HG03520 (cell line): ENCODE data around the gene RNU4-1.
"Not testable (repeated sequence)": the region's sequence is repeated elsewhere in the genome, so short reads cannot be mapped to it uniquely, and the experiment has no call there.

Experiments used
- ATAC-seq: cut with Tn5 transposase; IDR thresholded peaks from one replicate; pipeline ENCODE4 v1.9.1; 2021; ENCODE audit warnings: mild to moderate bottlenecking, moderate library complexity; ENCODE audit not compliant: unreplicated experiment

RNU4-1 gene

DNA sequence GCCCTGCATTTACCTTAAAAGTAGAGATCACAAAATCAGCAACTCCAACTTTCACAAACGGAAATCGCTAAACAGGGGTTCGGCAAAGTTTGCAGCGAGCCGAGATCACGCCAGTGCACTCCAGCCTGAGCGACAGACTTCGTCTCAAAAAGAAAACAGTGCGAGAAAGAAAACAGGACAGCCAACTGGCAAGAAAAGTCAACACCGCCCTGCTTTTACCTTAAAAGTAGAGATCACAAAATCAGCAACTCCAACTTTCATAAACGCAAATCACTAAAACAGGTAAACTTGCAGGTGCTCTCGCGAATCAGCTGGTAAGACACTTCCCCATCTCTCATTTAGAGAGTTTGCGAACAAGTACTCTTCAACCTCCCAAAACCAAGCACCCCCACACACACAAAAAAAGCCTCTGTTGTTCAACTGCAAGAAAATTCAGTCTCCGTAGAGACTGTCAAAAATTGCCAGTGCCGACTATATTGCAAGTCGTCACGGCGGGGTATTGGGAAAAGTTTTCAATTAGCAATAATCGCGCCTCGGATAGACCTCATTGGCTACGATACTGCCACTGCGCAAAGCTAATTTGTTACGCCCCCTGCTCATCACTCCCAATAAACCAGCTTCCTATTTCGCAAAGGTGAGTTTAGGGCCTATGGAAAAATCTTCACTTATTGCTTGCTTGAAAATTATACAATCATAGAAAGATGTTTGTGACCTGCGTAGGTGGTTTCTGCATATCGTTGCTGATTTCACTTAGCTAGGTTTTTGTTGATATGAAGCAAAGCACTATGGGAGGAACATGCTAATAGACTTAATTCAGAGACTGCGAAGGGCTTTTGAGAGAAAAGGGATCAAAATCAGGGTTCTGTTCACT, at the start of gene RNU4-1:
Gene RNU4-1 (minus strand): TSS at position 577 of the 871 bp plus-strand sequence.
- ATAC-seq: peak; percentile 28

GRCh38 chr12:120342175-120343038, 49.4 kb upstream of the RNU4-1 start:
- ATAC-seq: no peak

DNA sequence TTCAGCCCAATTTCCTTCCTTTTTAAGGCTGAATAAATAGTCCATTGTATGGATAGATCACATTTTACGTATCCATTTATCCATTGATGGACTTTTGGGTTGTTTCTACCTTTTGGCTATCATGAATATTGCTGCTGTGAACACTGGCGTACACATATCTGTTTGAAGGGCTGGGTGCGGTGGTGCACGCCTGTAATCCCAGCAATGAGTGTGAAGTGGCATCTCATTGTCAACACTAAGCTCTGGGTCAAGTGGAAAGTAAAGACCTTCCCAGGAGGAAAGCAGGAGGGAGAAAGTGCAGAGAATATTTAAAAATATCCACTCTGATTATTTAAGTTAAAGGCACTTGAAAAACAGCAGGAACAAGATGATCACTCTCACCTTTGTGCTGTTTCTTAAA, 46.2 kb upstream of the RNU4-1 start:
- ATAC-seq: no peak

DNA sequence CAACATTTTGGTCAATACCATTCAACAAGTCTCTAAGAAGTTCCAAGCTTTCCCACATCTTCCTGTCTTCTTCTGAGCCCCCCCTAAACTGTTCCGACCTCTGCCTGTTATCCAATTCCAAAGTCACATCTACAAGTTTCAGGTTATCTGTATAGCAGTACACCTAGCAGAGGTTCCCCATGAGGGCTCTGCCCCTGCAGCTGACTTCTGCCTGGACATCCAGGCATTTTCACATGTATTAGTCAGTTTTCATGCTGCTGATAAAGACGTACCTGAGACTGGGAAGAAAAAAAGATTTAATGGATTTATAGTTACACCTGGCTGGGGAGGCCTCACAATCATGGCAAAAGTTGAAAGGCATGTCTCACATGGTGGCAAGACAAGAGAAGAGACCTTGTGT, 44.7 kb upstream of the RNU4-1 start:
- ATAC-seq: no peak

DNA sequence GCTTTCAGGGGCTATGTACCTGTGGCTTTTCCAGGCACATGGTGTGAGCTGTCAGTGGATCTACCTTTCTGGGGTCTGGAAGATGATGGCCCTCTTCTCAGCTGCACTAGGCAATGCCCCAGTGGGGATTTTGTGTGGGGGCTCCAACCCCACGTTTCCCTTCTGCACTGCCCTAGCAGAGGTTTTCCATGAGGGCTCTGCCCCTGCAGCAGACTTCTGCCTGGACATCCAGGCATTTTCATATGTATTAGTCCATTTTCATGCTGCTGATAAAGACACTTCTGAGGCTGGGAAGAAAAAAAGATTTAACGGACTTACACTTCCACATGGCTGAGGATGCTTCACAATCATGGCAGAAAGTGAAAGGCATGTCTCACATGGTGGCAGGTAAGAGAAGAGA, 43.4 kb upstream of the RNU4-1 start:
- ATAC-seq: not testable (repeated sequence)

- ATAC-seq: not testable (repeated sequence)
Observed at GRCh38 chr12:120335447-120335846, 42.4 kb upstream of the RNU4-1 start.

DNA sequence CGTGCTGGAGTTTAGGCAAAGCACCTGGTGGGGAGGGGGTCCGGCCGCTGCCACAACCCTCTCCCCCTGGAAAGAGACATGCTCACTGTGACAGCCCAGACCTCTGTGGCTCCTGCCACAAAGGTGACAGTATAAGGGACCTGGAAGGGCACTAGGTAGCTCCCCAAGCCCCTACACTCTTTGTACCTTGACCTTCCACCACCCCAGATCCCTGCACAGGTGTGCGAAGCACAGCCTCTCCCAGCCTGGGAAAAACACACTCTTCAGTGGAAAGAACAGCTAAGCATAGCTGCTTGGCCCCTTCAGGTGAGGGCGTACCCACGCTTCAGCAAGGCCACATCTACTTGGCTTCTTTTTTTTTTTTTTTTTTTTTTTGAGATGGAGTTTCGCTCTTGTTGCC, 39.5 kb upstream of the RNU4-1 start:
- no peak for ATAC-seq

GRCh38 chr12:120332041-120332440, 39.0 kb upstream of the RNU4-1 start:
- ATAC-seq: no peak

DNA sequence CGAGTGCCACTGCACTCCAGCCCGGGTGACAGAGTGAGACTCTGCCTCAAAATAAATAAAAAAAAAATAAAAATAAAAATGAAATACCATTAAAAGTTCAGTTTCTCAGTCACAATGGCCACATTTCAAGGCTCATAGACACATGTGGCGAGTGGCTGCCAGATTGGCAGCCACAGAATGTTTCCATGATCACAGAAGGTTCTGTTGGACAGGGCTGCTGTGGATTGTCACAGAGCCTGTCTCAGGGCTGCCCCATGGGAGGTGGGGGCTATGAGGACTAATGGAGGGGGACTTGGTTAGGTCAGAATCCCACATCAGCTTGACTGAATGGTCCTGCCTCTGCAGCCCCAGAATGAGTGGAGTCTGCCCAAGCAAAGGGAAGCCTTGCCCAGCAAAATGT, 38.4 kb upstream of the RNU4-1 start:
- ATAC-seq: no peak

- no peak for ATAC-seq
Observed at GRCh38 chr12:120328228-120328627, 35.2 kb upstream of the RNU4-1 start.

DNA sequence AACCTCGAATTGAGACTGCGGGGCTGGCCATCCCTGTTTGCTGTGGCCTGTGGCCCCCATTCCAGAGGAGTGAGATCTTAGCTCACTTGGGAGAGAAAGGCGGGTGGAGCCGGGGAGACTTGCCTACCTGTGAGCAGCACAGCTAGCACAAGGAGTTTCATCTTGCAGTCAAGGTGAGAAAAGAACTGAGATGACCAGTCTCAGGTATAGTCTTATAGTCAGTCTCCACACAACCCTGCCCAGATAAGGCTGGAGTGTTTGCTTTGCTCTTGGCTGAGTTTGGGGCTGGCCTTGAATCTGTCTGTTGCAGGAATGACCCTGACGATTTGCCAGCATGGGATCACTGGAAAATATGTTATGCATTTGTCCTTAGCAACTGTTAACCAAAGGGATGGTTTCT, 34.6 kb upstream of the RNU4-1 start, which contains the start of gene PLA2G1B:
Gene PLA2G1B (minus strand): TSS at position 187 of the 400 bp plus-strand sequence. CDS start 26 bp downstream, at position 161.
- ATAC-seq: no peak

DNA sequence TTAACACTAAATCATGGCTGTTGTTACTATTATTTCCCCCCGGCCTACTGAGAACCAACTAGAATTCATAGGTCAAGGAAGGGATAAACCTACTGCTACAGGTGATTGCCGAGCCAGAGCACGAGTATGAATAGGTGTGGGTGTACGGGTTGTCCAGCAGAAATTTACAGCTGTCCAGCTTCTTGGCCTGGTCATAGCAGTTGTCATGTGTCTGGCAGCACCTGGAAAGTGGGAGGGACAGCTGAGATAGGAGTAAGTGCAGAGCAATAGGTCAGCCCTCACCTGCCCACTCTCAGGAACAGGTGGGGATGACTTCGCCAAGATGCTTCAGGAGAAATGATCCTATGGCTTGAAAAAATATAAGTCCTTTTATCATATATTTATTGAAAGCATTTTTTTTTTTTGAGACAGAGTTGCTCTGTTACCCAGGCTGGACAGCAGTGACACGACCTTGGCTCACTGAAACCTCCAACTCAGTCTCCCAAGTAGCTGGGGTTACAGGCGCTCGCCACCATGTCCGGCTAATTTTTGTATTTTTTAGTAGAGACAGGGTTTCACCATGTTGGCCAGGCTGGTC, 31.9 kb upstream of the RNU4-1 start:
- no peak for ATAC-seq

- ATAC-seq: no peak
Observed at GRCh38 chr12:120323772-120324171, 30.7 kb upstream of the RNU4-1 start.

GRCh38 chr12:120321382-120322202, 28.6 kb upstream of the RNU4-1 start:
- no peak for ATAC-seq

DNA sequence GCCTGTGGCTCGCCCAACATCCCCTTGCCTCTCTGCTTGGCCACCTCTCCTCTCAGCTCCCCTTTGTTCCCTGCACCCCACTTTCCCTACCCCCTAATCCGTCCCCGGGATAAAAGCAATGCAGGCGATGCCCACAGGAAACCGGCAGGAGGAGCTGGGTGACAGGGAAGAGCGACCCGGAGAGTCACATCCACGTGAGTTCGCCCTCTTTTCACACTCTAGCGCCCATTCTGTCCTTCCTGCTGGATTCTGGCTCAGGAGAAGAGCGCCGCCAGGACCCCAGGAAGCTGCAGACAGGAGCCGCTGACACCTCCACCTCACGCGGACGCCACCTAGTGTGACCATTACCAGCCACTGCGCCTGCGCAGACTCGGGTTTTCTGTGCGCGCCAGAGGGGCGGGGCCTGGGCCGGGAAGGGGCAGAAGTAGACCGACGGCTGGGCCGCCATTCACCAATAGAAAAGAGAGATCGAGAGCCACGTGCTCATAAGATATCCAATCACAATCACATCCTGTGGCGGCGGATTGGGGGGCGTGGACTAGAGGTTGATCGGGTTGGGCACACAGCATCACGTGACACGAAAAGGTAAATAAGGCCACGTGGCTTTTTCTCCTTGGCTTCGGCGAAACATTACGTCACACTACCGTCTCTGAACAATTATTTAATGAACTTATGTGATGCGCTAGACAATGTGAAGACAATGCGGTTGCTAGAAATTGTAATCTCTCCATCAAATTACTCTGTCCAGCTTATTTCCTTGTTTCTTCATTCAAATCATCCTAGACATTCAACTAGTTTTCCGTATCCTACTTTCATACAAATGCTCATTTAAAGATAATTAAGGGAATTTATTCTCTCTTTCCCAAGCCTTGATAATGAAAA, 24.4 kb upstream of the RNU4-1 start:
- ATAC-seq: peak; percentile 98

- no peak for ATAC-seq
Observed at GRCh38 chr12:120316798-120317223, 23.8 kb upstream of the RNU4-1 start.

DNA sequence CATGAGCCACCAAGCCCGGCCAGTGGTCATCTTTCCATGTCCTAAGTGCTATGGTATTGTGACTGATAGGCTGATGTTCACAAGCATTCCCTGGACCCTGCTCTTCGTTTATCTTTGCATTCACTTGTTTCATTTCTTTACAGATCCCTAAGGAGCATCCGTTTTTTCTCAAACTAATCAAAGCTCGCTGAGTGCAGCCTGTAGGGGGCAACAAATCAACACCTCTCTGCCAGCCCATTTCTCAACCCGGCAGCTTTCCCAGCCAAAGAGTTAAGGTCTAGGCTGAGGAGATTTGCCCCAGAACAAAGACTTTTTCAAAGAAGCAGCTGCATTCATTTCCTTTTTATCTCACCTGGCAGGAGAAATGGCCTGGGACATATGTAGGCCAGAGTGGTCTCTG, 21.2 kb upstream of the RNU4-1 start:
- ATAC-seq: no peak

DNA sequence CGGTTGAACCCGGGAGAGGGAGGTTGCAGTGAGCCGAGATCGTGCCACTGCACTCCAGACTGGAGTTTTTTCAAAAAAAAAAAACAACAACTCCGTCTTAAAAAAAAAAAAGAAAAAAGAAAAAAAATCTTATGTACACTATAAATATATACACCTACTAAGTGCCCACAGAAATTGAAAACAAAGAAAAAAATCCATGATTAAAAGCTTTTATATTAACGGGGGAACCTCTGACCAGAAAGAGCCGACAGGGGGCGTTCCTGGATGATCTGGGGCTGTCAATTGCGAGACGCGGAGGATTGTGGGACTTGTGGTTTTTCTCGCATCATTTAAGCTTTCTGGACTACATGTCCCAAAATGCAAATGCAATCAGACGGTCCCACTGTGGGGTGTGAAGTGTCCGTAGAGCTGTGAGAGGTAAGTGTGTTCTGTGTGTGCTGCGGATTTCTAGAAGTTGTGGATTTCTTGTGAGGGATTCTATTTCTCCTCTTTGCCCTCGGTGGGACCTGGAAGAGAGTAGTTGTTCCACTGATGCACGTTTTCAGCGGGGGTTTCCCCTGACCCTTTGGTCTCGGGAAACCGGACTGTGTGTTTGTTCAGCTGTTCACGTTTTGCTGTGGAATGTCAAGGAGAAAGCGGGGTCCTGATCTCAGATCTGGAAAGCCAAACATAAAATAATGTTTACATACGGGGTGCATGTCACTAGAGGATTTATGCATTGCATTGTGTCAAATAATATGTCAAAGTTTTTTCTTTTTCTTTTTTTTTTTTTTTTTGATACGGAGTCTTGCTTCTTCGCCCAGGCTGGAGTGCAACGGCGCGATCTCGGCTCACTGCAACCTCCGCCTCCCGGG, 9.2 kb upstream of the RNU4-1 start, which contains the start of gene SIRT4:
Gene SIRT4 (plus strand): TSS at position 360 of the 854 bp plus-strand sequence. CDS start 1,241 bp downstream, outside the sequence.
- peak; percentile 89 for ATAC-seq

DNA sequence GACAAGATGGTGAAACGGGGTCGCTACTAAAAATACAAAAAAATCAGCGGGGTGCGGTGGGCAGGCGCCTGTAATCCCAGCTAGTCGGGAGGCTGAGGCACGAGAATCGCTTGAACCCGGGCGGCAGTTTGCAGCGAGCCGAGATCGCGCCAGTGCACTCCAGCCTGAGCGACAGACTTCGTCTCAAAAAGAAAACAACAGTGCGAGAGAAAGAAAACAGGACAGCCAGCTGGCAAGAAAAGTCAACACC, 701 bp downstream of the RNU4-1 start:
- peak; percentile 13 for ATAC-seq
